Measurements from ENCODE around the gene CCDC188.

GRCh38 chr22:20173246-20173645, 22.4 kb upstream of the CCDC188 start:
- TF ChIP-seq, protein P1, sequence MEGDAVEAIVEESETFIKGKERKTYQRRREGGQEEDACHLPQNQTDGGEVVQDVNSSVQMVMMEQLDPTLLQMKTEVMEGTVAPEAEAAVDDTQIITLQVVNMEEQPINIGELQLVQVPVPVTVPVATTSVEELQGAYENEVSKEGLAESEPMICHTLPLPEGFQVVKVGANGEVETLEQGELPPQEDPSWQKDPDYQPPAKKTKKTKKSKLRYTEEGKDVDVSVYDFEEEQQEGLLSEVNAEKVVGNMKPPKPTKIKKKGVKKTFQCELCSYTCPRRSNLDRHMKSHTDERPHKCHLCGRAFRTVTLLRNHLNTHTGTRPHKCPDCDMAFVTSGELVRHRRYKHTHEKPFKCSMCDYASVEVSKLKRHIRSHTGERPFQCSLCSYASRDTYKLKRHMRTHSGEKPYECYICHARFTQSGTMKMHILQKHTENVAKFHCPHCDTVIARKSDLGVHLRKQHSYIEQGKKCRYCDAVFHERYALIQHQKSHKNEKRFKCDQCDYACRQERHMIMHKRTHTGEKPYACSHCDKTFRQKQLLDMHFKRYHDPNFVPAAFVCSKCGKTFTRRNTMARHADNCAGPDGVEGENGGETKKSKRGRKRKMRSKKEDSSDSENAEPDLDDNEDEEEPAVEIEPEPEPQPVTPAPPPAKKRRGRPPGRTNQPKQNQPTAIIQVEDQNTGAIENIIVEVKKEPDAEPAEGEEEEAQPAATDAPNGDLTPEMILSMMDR (conservative IDR thresholded peaks at IDR 0.05): no peak
- no peak for TF ChIP-seq EZH2 (IDR thresholded peaks at IDR 0.05; ENCODE audit: low read depth)
